NCI-H69 (cell line): ENCODE measurements around the gene APRT.

ENCODE experiments used
- DNase-seq: peaks from one replicate; lab custom pipeline; 2025; lab: John Stamatoyannopoulos, UW

APRT gene

GRCh38 chr16:88822281-88823040 is 10.7 kb upstream of the APRT start:
- DNase-seq, result no peak

GRCh38 chr16:88821168-88821850 is 9.6 kb upstream of the APRT start:
- DNase-seq, result no peak

DNA sequence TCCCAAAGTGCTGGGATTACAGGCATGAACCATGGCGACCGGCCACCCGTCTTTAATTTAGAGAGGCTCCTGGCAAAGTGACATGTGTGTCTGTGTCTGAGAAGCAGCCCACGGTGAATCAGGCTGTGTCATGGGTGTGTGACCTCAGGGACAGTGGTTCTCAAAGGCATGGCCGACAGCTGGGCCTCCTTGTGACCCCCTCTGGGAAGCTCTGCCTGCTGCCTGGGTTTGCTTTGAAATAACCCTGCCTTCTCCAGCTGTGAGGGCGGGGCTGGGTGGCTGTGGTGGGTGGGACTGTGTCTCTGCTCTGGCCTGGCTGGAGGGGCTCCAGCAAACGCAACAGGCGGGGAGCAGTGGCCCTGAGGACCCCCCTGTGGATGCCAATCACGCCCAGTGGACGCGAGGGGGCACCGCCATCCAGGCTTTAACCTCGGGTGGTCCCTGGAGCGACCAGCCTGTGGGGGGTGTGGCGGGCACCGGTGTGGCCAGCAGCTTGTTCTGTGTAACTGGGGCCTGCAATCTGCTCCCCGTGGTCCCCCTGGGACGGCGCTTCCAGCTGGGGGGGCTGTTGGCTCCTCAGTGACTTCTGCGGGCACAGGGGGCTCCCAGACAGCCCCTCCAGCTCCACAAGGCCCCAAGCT is 8.8 kb upstream of the APRT start:
- DNase-seq, result no peak

GRCh38 chr16:88819126-88819525 is 7.4 kb upstream of the APRT start:
- no peak for DNase-seq

- no peak for DNase-seq
Measured at GRCh38 chr16:88818575-88818874, 6.8 kb upstream of the APRT start.

GRCh38 chr16:88817785-88818574 is 6.3 kb upstream of the APRT start:
- no peak for DNase-seq

DNA sequence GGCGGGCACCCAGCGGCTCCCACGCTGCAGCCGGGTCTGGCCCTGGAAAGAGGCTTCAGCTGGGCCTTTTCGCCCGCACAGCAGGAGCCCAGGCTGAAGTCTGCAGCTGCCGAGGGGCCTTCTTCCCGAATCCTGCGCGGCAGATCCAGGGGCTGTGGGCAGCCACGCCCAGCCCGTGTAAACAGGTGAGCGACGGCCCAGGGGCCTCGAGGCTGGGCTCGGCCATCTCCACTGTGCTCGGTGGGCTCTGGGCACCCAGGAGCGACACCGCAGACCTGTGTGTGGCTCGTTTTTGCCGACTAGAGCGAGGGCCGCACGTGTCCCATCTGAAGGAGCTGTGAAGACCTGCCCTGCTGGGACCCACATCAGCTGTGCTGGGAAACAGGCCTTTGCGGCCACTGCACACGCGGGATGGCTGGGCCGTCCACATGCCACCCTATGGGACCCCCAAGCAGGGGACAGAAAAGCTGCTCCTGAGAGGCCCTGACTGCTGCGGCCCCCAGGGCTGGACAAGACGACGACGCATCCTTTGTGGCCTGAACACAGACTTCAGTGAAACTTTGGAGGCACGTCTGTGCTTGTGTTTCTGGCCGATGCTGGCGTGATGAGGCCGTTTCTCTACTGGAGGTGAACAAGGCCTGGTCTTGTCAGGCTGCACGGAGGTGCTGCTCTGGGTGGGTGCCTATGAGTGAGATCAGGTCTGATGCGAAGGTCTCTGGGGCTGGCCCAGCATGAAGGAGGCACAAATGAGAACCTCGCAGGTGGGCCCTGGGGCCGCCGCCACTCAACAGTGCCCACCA is 5.2 kb upstream of the APRT start:
- DNase-seq, result no peak

GRCh38 chr16:88815901-88816589 is 4.3 kb upstream of the APRT start:
- DNase-seq, result peak; percentile 53

DNA sequence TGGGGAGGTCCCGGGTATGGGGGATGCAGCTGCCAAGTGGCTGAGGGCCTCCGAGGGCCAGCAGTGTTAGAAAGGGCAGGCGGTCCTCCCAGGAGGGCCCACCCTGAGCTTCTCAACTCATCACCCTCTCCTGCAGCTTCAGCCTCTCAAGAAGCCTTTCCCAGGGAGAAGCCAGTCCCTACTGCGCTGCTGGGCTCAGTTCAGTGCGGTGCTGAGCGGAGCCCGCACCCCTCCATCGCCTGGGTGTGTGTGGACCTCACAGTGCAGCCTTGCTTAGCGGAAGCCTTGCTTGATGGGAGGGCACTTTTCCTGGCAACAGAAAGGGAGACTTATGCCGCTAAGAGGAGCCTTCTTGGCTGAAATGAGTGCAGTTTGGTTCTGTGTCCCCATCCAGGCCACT is 3.5 kb upstream of the APRT start:
- DNase-seq, result no peak

- DNase-seq, result no peak
Measured at GRCh38 chr16:88814144-88814502, 2.4 kb upstream of the APRT start.

DNA sequence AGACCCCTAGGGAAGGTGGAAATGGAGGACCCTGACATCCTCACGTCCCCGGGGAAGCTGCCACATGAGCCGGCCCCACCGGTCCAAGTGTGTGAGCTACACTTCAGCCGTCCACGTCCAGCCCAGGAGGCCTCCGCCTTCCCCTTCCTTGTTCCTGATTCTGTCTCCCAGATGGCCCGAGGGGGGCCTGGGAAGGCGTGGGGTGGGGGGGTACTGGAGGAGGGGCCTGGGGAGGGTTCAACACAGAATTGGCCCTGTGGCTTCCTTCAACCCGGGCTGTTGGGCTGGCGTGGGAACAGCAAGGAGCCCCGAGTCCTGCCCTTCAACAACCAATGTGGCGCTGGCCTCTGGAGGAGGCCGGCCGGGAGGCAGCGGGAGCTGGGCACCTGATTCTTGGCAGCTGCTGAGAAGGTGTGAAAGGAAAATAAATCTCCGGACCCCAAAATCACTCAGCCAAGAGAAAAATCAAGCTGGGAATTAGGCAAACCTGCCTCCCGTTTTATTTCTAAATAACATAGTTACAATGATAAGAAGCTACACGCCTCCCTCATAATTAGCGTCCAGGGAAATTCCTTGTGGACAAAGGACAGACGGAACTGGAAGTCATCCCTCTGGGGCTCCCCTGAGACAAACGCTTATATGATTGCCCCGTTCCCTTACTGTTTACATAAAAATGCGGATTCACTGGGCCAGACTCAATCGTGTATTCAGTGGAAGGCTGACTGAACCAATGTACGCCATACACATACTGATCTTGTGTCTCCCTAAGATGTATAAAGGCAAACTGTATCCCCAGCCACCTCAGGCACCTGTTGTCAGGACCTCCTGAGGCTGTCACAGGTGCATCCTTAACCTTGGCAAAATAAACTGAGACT is 1.8 kb upstream of the APRT start:
- peak; percentile 55 for DNase-seq

DNA sequence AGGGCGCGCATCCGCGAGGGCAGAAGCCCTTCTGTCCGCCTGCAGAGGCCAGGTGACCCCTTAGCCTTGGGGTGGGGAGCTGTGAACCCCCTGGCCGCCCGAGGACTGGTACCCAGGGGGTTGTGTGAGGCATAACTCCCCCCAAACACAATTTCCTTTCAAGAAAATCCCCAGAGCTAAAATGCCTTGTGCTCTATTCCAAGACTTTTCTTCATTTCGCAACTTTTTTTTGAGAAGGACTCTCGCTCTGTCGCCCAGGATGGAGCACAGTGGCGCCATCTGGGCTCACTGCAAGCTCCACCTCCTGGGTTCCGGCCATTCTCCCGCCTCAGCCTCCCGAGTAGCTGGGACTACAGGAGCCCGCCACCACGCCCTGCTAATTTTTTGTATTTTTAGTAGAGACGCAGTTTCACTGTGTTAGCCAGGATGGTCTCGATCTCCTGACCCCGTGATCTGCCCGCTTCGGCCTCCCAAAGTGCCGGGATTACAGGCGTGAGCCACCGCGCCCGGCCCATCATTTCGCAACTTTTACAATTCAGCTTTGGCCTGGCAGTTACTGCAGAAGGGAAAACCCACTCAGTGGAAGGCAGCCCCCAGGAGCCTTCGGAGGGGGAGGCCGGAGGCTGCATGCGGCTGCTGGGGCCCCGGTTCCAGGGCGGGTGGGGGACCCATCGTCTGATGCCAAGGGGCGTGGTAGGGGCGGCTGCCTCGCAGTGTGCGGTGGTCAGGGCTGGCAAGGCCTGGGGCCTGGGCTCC is 963 bp upstream of the APRT start:
- DNase-seq, result peak; percentile 41

DNA sequence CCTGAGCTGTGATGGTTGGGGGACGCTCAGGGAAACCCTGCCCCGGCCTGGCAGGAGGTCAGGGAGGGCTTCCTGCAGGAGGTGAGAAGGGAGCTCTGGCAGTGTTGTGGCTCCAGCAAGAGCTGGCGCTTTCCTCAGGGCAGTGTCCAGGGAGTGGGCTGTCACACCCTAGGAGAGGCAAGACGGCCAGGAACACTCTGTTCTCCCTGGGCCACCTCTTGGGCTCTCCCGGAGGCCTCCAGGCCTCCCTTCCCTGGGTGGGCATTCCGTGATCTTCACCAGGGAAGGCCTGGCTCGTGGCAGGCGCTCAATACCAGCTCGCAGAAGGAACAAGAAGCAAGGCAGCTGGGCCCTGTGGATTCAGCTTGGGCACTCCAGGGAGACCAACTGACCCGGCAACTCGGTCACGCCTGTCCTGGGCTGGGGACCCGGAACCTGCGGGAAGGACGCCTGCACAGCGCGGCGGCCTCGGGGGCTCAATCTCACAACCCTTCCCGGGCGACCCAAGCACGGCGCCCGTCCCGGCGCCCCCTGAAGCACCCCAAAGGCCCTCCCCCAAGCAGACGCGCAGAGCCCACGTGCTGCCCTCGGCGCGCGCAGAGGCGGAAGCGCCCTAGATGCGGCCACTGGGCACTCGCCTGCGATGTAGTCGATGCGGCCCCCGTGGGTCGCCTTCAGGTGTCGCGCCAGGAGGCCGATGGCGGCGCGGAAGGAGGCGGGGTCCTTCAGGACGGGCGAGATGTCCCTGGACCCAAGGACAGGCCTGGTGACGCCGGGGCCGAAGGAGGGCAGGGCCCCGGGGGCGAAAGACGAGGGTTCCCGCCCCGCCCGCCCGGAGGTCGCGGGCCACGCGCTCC is 588 bp downstream of the APRT start:
- DNase-seq, result peak; percentile 83

DNA sequence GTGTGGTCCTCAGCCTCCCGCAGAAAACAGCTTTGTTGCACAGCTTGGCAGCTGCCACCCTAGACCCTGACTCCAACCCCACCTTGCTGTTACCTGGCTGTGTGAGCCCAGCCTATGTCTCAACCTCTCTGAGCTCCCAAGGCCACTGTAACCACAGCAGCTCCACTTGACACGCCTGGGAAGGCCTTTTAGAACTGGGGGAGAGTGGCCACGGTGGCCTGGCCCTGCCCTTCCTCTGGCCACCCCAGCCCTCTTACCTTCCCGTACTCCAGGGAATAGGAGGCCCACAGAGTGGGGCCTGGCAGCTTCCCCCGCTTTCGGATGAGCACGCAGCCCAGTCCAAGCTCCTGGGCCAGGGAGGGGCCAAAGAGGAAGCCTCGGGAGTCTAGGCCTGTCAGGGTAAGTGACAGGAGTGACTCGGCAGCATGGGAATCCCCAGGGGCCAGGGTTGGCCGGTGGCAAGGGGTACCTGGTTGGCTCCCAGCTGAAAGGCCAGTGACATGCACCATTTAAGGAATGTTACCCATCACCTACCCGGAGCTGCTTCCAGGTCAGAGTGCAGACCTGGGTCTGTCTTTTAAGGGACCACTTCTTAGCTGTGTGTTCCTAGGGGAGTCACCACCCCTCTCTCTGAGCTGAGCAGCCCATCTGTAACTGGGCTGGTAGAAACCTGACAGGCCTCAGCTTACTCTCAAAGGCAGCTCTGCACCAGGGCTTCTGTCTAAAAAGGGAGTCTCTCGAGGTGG is 1.4 kb downstream of the APRT start:
- DNase-seq, result peak; percentile 30

- DNase-seq, result peak; percentile 20
Measured at GRCh38 chr16:88809676-88810165, 2.0 kb downstream of the APRT start.

DNA sequence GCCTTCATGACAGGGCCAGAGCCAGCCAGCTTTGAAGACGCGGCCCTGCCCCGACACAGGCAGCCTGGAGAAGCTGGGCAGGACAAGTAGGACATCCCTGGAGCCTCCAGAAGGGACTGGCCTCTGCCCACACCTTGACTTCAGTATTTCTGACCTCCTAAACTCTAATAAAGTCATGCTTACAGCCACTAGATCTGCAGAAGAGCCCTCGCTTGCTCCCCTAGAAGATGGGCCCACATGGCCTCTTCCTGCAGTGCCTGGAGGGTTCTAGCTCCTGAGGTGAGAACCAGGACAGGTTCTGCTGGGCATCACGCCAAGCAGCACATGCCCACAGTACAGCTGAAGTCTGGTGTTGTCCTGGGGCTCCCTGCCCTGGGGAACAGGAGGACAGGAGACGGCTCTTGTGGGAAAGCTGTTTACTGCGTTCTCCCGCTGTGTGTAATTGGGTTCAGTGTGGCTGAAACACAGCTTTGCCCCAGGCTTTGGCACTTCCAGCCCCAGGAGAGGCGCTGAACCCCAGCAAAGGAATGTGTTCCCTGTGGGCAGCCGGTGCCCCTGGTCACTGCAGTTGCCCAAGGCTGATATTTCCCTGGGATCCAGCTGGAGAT is 2.6 kb downstream of the APRT start:
- DNase-seq, result peak; percentile 34
